ENCODE data around the gene TADA2B.
A peak's percentile ranks its signal among the peaks of the same experiment; 100 is the strongest.
"Not testable (repeated sequence)": the region's sequence is repeated elsewhere in the genome, so short reads cannot be mapped to it uniquely, and the experiment has no call there.

Gene TADA2B

GRCh38 chr4:7092026-7092425, 48.9 kb downstream of the TADA2B start:
- no peak overlapping the region for H3K4me3 ChIP-seq (ENCODE audit: low read length)
- no peak for DNase-seq (ENCODE audit: low read depth)
- TF ChIP-seq CTCF (conservative IDR thresholded peaks at IDR 0.05; ENCODE audit: low read length): no peak

GRCh38 chr4:7094916-7095315, 51.7 kb downstream of the TADA2B start:
- no peak for TF ChIP-seq CTCF (conservative IDR thresholded peaks at IDR 0.05; ENCODE audit: low read length)
- no peak for DNase-seq (ENCODE audit: low read depth)

GRCh38 chr4:7095611-7096155, 52.5 kb downstream of the TADA2B start:
- TF ChIP-seq CTCF (conservative IDR thresholded peaks at IDR 0.05; ENCODE audit: low read length): no peak
- no peak overlapping the region for H3K4me3 ChIP-seq (ENCODE audit: low read length)

More at GRCh38 chr4:7094916-7095315, 51.7 kb downstream of the TADA2B start:
- no peak overlapping the region for H3K4me3 ChIP-seq (ENCODE audit: low read length)

GRCh38 chr4:7096236-7096635, 53.1 kb downstream of the TADA2B start:
- DNase-seq (ENCODE audit: low read depth): no peak
- H3K4me3 ChIP-seq (ENCODE audit: low read length): no peak overlapping the region
- no peak for TF ChIP-seq CTCF (conservative IDR thresholded peaks at IDR 0.05; ENCODE audit: low read length)

More at GRCh38 chr4:7095611-7096155, 52.5 kb downstream of the TADA2B start:
- no peak for DNase-seq (ENCODE audit: low read depth)

GRCh38 chr4:7101692-7102515, 58.7 kb downstream of the TADA2B start:
- peak overlapping the region; percentile 55 for H3K4me3 ChIP-seq (ENCODE audit: low read length)
- peak; percentile 73 for TF ChIP-seq CTCF (conservative IDR thresholded peaks at IDR 0.05; ENCODE audit: low read length)
- peak; percentile 67 for DNase-seq (ENCODE audit: low read depth)

- H3K4me3 ChIP-seq (ENCODE audit: low read length): peak overlapping the region; percentile 78
- not testable (repeated sequence) for DNase-seq (ENCODE audit: low read depth)
Measured at GRCh38 chr4:7102516-7102909, 59.3 kb downstream of the TADA2B start.

GRCh38 chr4:7103031-7103606, 59.9 kb downstream of the TADA2B start:
- DNase-seq (ENCODE audit: low read depth): peak; percentile 74
- peak; percentile 10; the same call in 1 of the 2 replicates for TF ChIP-seq CTCF (conservative IDR thresholded peaks at IDR 0.05; ENCODE audit: low read length)

More at GRCh38 chr4:7103031-7103606, 59.9 kb downstream of the TADA2B start:
- H3K4me3 ChIP-seq (ENCODE audit: low read length): peak overlapping the region; percentile 78
